K562 (cell line): ENCODE data around the gene MRPL48. TPM values are rescaled to one million over a fixed set of nuclear protein-coding genes. Genes with fewer than 3 reads are reported as not detected.

Experiments used
- CBX2 ChIP-seq: fragments of 200-600 bp; sonication (generic); IDR thresholded peaks from one replicate; pipeline ENCODE4 v1.6.1; 2012; ENCODE audit warnings: mild to moderate bottlenecking, low read length, inconsistent platforms; ENCODE audit not compliant: insufficient read depth, poor library complexity, severe bottlenecking
- FOXP1 ChIP-seq: sonication (generic); formaldehyde crosslinking; IDR thresholded peaks from 2 replicates; pipeline ENCODE4 v1.8.0; 2022; ENCODE audit warnings: mild to moderate bottlenecking, missing genetic modification reagents
- KLF6 ChIP-seq: fragments of 250-450 bp; sonication (Bioruptor Pico); IDR thresholded peaks from 2 replicates; pipeline ENCODE4 v1.4.0; 2020; ENCODE audit warnings: mild to moderate bottlenecking, moderate library complexity, borderline replicate concordance
- PURB ChIP-seq: sonication (generic); formaldehyde crosslinking; IDR thresholded peaks from 2 replicates; pipeline ENCODE4 v1.9.0; 2021; ENCODE audit warnings: low read depth, mild to moderate bottlenecking, missing genetic modification reagents
- SETDB1 ChIP-seq: IDR thresholded peaks from one replicate; pipeline ENCODE4 v1.6.1; 2012; ENCODE audit warnings: low read length, control low read depth, inconsistent platforms
- TAF15 ChIP-seq: fragments of 200-400 bp; formaldehyde crosslinking; IDR thresholded peaks from 2 replicates; pipeline ENCODE4 v1.6.1; 2017; ENCODE audit warnings: mild to moderate bottlenecking, low read depth, low read length, moderate library complexity
- TEAD4 ChIP-seq, 2 experiments: sonication (generic) in 1 of 2; formaldehyde crosslinking in 1 of 2; IDR thresholded peaks; 2 replicates each; pipeline versions ENCODE4 v1.6.1 to v1.8.0; 2012 to 2022; ENCODE audit warnings: borderline replicate concordance in 1 of 2, inconsistent platforms in 1 of 2, low read length in 1 of 2, mild to moderate bottlenecking in 1 of 2, missing genetic modification reagents in 1 of 2
- ZFP36 ChIP-seq: fragments of 150-350 bp; IDR thresholded peaks from 2 replicates; pipeline ENCODE4 v1.6.1; 2018; ENCODE audit warnings: low read length, low read depth; ENCODE audit not compliant: partially characterized antibody
- ZNF217 ChIP-seq: sonication (generic); formaldehyde crosslinking; IDR thresholded peaks from 2 replicates; pipeline ENCODE4 v1.8.0; 2022; ENCODE audit warnings: mild to moderate bottlenecking, missing genetic modification reagents
- ZNF23 ChIP-seq: fragments of 250-450 bp; sonication (Bioruptor Pico); IDR thresholded peaks from 2 replicates; pipeline ENCODE4 v1.4.0; 2020; ENCODE audit warnings: mild to moderate bottlenecking
- polyA plus RNA-seq, 8 experiments: library from polyadenylated mRNA; depleted of rRNA in 4 of 8; stranded (reverse) in 5 of 8; unstranded in 3 of 8; fragments of >200 nt; fragmentation: Nextera tagmentation in 2 of 8; fragmentation: Illumina TruSeq in 1 of 8; extraction: Ambion mirVana in 2 of 8; extraction: Trizol in 1 of 8; gene quantifications; 2 replicates each; pipeline versions ENCODE4 v1.2.1 to v1.2.3, GENCODE V29; 2011 to 2014; ENCODE audit warnings: inconsistent platforms in 1 of 8, missing spikeins in 1 of 8
- total RNA-seq, 7 experiments: library from RNA; depleted of rRNA in 6 of 7; stranded (reverse); fragments of >200 nt in 6 of 7; fragmentation: Illumina TruSeq in 2 of 7; extraction: Trizol in 2 of 7; gene quantifications; 2 replicates each; pipeline versions ENCODE4 v1.2.1 to v1.2.3, GENCODE V29; 2011 to 2021; ENCODE audit warnings: low replicate concordance in 1 of 7
- TF ChIP-seq, protein P1 (sequence below): fragments of 200-800 bp; sonication (Bioruptor generic); IDR thresholded peaks from 2 replicates; pipeline ENCODE4 v1.6.1; 2016; ENCODE audit warnings: missing genetic modification characterization, missing compliant biosample characterization
- TF ChIP-seq, protein P2 (sequence below): conservative IDR thresholded peaks from 2 replicates; pipeline ENCODE4 v1.6.1; 2011; ENCODE audit warnings: low read depth, mild to moderate bottlenecking, low read length; ENCODE audit not compliant: control insufficient read depth
- TF ChIP-seq, protein P3 (sequence below): fragments of 250-450 bp; sonication (Bioruptor Pico); IDR thresholded peaks from 2 replicates; pipeline ENCODE4 v1.4.0; 2020; ENCODE audit warnings: mild to moderate bottlenecking, moderate library complexity
- TF ChIP-seq, protein P4 (sequence below): sonication (generic); formaldehyde crosslinking; IDR thresholded peaks from 2 replicates; pipeline ENCODE4 v1.8.1; 2022; ENCODE audit warnings: missing genetic modification reagents
- TF ChIP-seq, protein P5 (sequence below): fragments of 450-650 bp; IDR thresholded peaks from 2 replicates; pipeline ENCODE4 v1.6.1; 2016

The MRPL48 gene
- total and polyA plus RNA-seq, 9 of the 15 experiments (the other 6 are each of a cell fraction or from before 2014, with no cell fraction given) = 66.0 to 237 (median 104) TPM

DNA sequence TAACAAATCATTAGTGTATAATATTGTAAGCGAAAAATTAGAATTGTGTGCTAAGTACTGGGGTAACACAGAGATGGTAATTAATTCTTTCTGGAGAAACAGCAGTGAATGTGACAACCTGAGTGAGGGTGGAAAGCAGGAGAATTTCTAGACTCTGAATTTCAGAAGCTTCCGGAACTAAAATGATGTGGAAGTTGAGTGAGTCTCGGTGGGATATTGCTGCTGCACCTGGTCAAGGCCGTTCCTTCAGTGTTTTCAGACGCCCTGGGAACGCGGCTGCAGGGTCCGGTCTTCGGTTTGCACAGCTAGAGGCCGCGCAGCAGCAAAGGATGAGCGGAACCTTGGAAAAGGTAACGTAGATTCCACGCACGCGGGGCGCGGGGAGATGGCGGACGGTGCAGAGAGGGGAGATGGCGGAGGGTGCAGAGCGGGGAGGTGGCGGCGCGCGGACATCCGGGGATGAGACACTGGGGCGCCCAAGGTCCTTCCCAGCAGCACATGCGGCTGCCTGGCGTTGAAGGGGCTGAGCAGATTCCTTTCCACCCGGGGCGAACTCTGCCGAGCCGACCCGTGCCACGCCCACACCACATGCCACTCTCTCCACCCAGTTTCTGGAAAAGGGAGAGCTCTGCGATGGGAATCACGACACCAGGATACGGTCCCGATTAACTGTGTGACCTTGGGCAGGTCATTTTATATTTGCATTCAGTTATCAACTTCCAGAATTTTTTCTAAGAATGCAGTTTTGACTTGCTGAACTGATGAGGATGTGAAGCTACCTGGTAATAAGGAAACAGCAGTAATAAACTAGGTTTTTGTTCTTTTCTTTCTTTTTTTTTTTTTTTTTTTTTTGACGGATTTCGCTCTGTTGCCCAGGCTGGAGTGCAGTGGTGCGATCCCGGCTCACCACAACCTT, at the start of gene MRPL48 (continued):
- TF ChIP-seq, protein P1, sequence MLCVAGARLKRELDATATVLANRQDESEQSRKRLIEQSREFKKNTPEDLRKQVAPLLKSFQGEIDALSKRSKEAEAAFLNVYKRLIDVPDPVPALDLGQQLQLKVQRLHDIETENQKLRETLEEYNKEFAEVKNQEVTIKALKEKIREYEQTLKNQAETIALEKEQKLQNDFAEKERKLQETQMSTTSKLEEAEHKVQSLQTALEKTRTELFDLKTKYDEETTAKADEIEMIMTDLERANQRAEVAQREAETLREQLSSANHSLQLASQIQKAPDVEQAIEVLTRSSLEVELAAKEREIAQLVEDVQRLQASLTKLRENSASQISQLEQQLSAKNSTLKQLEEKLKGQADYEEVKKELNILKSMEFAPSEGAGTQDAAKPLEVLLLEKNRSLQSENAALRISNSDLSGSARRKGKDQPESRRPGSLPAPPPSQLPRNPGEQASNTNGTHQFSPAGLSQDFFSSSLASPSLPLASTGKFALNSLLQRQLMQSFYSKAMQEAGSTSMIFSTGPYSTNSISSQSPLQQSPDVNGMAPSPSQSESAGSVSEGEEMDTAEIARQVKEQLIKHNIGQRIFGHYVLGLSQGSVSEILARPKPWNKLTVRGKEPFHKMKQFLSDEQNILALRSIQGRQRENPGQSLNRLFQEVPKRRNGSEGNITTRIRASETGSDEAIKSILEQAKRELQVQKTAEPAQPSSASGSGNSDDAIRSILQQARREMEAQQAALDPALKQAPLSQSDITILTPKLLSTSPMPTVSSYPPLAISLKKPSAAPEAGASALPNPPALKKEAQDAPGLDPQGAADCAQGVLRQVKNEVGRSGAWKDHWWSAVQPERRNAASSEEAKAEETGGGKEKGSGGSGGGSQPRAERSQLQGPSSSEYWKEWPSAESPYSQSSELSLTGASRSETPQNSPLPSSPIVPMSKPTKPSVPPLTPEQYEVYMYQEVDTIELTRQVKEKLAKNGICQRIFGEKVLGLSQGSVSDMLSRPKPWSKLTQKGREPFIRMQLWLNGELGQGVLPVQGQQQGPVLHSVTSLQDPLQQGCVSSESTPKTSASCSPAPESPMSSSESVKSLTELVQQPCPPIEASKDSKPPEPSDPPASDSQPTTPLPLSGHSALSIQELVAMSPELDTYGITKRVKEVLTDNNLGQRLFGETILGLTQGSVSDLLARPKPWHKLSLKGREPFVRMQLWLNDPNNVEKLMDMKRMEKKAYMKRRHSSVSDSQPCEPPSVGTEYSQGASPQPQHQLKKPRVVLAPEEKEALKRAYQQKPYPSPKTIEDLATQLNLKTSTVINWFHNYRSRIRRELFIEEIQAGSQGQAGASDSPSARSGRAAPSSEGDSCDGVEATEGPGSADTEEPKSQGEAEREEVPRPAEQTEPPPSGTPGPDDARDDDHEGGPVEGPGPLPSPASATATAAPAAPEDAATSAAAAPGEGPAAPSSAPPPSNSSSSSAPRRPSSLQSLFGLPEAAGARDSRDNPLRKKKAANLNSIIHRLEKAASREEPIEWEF (CRISPR knock-in tag) = no peak
- TF ChIP-seq, protein P2, sequence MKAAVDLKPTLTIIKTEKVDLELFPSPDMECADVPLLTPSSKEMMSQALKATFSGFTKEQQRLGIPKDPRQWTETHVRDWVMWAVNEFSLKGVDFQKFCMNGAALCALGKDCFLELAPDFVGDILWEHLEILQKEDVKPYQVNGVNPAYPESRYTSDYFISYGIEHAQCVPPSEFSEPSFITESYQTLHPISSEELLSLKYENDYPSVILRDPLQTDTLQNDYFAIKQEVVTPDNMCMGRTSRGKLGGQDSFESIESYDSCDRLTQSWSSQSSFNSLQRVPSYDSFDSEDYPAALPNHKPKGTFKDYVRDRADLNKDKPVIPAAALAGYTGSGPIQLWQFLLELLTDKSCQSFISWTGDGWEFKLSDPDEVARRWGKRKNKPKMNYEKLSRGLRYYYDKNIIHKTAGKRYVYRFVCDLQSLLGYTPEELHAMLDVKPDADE = peak; percentile 39; the same call in 1 of the 2 replicates
- TF ChIP-seq, protein P3, sequence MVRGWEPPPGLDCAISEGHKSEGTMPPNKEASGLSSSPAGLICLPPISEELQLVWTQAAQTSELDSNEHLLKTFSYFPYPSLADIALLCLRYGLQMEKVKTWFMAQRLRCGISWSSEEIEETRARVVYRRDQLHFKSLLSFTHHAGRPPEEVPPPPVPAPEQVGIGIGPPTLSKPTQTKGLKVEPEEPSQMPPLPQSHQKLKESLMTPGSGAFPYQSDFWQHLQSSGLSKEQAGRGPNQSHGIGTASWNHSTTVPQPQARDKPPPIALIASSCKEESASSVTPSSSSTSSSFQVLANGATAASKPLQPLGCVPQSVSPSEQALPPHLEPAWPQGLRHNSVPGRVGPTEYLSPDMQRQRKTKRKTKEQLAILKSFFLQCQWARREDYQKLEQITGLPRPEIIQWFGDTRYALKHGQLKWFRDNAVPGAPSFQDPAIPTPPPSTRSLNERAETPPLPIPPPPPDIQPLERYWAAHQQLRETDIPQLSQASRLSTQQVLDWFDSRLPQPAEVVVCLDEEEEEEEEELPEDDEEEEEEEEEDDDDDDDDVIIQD (CRISPR knock-in tag) = no peak
- no peak for TF ChIP-seq ZFP36
- peak; percentile 64 for TF ChIP-seq TEAD4 (IDR thresholded peaks at IDR 0.05; ENCODE audit: low read length)
- TF ChIP-seq TEAD4 (CRISPR knock-in tag; IDR thresholded peaks at IDR 0.05; ENCODE audit: borderline replicate concordance) = no peak
- TF ChIP-seq ZNF23 (CRISPR knock-in tag) = 0 out of 2 replicates have a peak, but pooled peaks have one; percentile 5
- TF ChIP-seq KLF6 (CRISPR knock-in tag) = peak; percentile 53
- no peak for TF ChIP-seq ZNF217 (CRISPR knock-in tag)
- TF ChIP-seq FOXP1 (CRISPR knock-in tag) = peak; percentile 78; the same call in 1 of the 2 replicates
- no peak for TF ChIP-seq CBX2
- TF ChIP-seq, protein P4, sequence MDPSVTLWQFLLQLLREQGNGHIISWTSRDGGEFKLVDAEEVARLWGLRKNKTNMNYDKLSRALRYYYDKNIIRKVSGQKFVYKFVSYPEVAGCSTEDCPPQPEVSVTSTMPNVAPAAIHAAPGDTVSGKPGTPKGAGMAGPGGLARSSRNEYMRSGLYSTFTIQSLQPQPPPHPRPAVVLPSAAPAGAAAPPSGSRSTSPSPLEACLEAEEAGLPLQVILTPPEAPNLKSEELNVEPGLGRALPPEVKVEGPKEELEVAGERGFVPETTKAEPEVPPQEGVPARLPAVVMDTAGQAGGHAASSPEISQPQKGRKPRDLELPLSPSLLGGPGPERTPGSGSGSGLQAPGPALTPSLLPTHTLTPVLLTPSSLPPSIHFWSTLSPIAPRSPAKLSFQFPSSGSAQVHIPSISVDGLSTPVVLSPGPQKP (CRISPR knock-in tag) = no peak
- no peak for TF ChIP-seq TAF15
- TF ChIP-seq, protein P5, sequence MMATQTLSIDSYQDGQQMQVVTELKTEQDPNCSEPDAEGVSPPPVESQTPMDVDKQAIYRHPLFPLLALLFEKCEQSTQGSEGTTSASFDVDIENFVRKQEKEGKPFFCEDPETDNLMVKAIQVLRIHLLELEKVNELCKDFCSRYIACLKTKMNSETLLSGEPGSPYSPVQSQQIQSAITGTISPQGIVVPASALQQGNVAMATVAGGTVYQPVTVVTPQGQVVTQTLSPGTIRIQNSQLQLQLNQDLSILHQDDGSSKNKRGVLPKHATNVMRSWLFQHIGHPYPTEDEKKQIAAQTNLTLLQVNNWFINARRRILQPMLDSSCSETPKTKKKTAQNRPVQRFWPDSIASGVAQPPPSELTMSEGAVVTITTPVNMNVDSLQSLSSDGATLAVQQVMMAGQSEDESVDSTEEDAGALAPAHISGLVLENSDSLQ = peak; percentile 35; the same call in 1 of the 2 replicates
- TF ChIP-seq SETDB1 = no peak
- no peak for TF ChIP-seq PURB (CRISPR knock-in tag)
